ACC112 (cell line): ENCODE data around the gene RBP5.

Source experiments
- H2AFZ ChIP-seq: fragments of 200-600 bp; sonication (generic); one replicate; pipeline ENCODE4 v1.6.0; 2017; ENCODE audit warnings: antibody characterized with exemption, low read length; ENCODE audit not compliant: unreplicated experiment
- H3K27ac ChIP-seq: fragments of 200-600 bp; sonication (generic); 2 replicates; pipeline ENCODE4 v1.5.1; 2014; ENCODE audit warnings: low read depth, mild to moderate bottlenecking, antibody characterized with exemption, low read length, moderate library complexity
- H3K27me3 ChIP-seq: fragments of 200-600 bp; sonication (generic); 2 replicates; pipeline ENCODE4 v1.6.1; 2014; ENCODE audit warnings: mild to moderate bottlenecking, antibody characterized with exemption, low read length, moderate library complexity, mixed read lengths; ENCODE audit not compliant: insufficient read depth
- H3K36me3 ChIP-seq: fragments of 200-600 bp; sonication (generic); 2 replicates; pipeline ENCODE4 v1.6.1; 2016; ENCODE audit warnings: mild to moderate bottlenecking, antibody characterized with exemption, low read length, moderate library complexity, mixed read lengths; ENCODE audit not compliant: insufficient read depth
- H3K4me1 ChIP-seq: fragments of 200-600 bp; sonication (generic); one replicate; pipeline ENCODE4 v1.6.1; 2016; ENCODE audit warnings: low read length, mixed read lengths; ENCODE audit not compliant: insufficient read depth, unreplicated experiment, control insufficient read depth
- H3K4me3 ChIP-seq: fragments of 200-600 bp; sonication (generic); 2 replicates; pipeline ENCODE4 v1.5.1; 2014; ENCODE audit warnings: mild to moderate bottlenecking, low read depth, low read length
- H3K79me2 ChIP-seq: fragments of 200-600 bp; sonication (generic); one replicate; pipeline ENCODE4 v1.6.0; 2016; ENCODE audit warnings: low read length; ENCODE audit not compliant: control insufficient read depth, unreplicated experiment, insufficient read depth

Gene RBP5

DNA sequence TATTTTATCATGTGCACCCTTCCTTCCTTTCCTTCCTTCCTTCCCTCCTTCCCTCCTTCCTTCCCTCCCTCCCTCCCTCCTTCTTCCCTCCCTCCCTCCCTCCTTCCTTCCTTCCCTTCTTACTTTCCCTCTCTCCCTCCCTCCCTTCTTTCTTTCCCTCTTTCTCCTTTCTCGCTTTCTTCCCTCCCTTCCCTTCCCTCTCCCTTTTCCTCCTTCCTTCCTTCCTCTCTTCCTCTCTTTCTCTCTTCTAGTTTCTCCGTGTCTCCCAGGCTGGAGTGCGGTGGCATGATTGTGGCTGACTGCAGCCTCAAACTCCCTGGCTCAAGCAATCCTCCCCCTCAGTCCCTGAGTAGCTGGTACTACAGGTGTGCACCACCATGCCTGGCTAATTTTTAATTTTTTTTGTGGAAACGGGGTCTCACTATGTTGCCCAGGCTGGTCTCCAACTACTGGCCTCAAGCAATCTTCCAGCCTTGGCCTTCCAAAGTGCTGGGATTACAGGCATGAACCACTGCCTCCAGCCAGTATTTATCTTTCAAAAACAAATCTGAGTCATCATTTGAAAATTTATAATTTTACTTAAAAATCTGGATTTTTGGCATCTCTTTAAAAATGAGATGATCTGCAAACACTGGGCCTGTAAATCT is 27.5 kb downstream of the RBP5 start:
- Histone ChIP-seq H3K36me3 (peaks cover 30% of the 10 kb centered on the region), H3K79me2 (peaks cover 18% of the 10 kb centered on the region), H2AFZ (no peak overlapping the region), H3K27ac (peak overlapping the region; percentile 50), H3K27me3 (no peaks in the 10 kb centered on the region), H3K4me3 (peak overlapping the region; percentile 44; the same call in 1 of the 2 replicates), H3K4me1 (peaks cover 13% of the 10 kb centered on the region)

DNA sequence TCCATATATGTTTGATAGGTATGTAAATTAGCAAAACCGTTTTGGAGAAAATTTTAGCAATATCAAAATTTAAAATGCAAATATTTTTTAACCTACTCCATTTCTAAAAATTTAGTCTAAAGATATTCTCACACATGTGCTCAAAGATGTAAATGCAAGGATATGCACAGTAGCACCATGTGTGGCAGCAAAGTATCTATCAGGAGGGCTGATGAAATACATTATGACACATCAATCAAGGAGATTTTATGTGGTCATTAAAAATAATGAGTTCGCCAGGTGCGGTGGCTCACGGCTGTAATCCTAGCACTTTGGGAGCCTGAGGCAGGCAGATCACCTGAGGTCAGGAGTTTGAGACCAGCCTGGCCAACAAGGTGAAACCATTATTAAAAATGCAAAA is 28.4 kb downstream of the RBP5 start:
- H3K79me2 ChIP-seq = peaks cover 9% of the 10 kb centered on the region
- no peak overlapping the region for H2AFZ ChIP-seq
- peaks cover 13% of the 10 kb centered on the region for H3K4me1 ChIP-seq
- no peaks in the 10 kb centered on the region for H3K27me3 ChIP-seq
- no peak overlapping the region for H3K4me3 ChIP-seq
- no peak overlapping the region for H3K27ac ChIP-seq
- H3K36me3 ChIP-seq = peaks cover 22% of the 10 kb centered on the region

DNA sequence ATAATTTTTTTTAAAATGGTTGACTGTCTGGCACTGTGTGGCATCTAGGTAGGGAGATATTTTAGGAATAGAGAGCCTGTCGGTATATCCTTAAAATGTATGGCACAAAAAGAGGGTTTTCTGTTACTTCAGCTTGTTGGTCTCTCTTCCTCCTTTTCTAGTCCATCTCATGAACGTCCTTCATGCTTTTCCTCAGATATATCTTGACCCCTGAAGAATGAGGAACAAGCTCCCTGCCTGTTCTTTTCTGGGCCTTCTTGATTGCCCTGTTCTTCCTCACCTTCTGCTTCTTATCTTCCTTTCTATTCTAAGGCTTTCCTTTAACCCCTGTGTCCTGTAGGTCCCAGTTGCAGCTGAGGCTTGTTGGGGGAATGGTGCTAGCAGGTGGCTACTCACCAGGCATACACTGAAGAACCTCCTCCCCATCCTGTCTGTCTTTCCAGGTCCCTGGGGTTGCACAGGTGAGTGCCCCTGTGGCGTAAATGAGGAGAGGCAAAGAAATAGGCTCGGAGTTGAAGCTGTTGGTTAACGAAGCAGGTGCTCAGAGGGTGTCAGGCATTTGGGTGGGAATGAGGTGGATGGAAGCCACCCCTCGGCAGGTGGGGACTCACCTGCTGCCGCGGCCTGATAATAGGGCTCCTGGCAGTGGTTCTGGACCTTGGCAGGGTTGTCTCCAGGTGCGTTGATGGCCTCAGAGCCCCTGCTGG is 29.2 kb downstream of the RBP5 start:
- H3K4me1 ChIP-seq = peaks cover 16% of the 10 kb centered on the region
- no peak overlapping the region for H3K4me3 ChIP-seq
- H3K27ac ChIP-seq = no peak overlapping the region
- H2AFZ ChIP-seq = no peak overlapping the region
- H3K27me3 ChIP-seq = no peaks in the 10 kb centered on the region
- H3K36me3 ChIP-seq = peaks cover 22% of the 10 kb centered on the region
- H3K79me2 ChIP-seq = peaks cover 4% of the 10 kb centered on the region

DNA sequence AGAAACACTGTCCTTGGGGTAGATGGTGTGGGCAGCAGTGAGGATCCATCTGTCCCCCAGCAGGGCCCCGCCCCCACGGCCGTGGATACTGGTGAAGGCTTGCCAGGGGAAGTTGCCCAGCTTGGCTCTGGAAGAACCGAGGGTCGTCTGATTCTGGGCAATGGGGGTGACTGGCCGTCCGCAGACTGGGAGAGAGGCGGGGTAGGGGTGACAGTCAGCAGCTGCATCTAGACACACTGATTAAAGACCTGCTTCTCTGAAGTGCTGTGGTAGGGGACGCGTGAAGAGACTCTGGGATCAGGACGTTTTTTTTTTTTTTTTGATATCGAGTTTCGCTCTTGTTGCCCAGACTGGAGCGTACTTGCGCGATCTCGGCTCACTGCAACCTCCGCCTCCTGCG is 31.7 kb downstream of the RBP5 start:
- Histone ChIP-seq H3K79me2 (no peaks in the 10 kb centered on the region), H3K27ac (no peak overlapping the region), H3K36me3 (peaks cover 13% of the 10 kb centered on the region), H3K4me1 (peaks cover 24% of the 10 kb centered on the region), H3K27me3 (no peaks in the 10 kb centered on the region), H3K4me3 (no peak overlapping the region), H2AFZ (no peak overlapping the region)

DNA sequence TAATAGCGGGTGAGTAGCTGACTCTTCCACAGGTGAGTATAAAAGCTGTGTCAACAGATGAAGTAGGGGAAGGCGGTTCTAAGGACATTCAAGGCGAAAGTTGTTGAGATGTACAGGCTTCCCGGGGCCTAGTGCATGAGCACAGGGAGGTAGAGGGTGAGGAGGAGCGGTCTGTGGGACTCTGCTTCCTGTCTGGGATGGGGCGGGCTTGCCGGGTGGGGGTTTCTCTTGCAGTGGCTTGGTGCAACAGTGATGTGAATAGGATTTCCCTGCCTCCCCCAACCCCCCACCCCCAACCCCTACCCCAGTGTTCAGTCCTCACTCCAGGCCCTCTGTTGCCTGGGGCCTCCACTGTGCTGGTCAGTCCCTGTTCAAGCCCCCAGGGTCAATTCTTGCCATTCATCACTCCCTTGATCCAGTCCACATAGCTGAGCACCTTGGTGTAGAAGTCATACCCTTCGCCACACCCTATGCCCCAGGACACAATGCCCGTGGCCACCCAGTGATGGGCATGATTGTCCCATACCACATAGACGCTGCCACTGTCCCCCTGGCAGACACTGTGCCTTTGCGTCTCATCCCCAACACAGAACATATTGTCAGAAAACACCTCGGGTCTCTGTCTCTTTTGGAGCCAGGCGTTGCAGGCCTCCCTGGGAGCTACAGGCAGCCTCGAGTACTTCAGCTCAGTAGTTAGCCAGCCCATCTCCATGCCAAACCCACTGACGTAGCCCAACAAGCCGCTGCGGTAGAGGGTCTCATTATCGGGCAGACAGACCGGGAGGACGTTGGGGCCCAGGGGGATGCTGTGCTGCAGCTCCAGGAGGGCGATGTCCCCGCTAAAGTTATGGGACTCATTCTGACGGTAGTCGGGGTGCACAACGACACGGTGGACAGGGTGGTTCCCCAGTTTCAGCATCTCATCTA is 32.4 kb downstream of the RBP5 start:
- Histone ChIP-seq H3K27ac (no peak overlapping the region), H3K4me1 (peaks cover 24% of the 10 kb centered on the region), H3K36me3 (peaks cover 13% of the 10 kb centered on the region), H3K27me3 (no peaks in the 10 kb centered on the region), H3K4me3 (no peak overlapping the region), H2AFZ (no peak overlapping the region), H3K79me2 (no peaks in the 10 kb centered on the region)

DNA sequence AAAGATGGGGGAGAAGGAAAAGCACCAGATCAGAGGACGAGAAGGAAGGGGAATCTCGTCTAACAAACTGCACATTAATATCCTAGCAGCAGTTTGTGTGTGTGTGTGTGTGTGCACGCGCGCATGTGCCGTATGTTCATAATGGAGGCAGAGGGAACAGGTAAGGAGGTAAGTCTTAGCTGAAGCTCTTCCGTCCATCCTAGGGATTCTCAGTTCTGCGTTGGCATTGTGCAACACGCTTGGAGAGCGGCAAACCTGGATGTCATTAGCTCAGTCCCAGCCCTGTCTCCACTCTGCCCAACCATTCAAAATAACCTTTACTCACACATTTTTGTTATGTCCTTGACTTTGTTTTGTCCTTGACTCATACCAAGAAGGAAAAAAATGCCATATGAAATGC is 34.8 kb downstream of the RBP5 start:
- peaks cover 5% of the 10 kb centered on the region; the same call in 1 of the 2 replicates for H3K36me3 ChIP-seq
- H3K4me3 ChIP-seq = no peak overlapping the region
- H3K27ac ChIP-seq = no peak overlapping the region; the same call in 1 of the 2 replicates
- H3K79me2 ChIP-seq = no peaks in the 10 kb centered on the region
- peaks cover 33% of the 10 kb centered on the region for H3K4me1 ChIP-seq
- H3K27me3 ChIP-seq = no peaks in the 10 kb centered on the region
- H2AFZ ChIP-seq = no peak overlapping the region

DNA sequence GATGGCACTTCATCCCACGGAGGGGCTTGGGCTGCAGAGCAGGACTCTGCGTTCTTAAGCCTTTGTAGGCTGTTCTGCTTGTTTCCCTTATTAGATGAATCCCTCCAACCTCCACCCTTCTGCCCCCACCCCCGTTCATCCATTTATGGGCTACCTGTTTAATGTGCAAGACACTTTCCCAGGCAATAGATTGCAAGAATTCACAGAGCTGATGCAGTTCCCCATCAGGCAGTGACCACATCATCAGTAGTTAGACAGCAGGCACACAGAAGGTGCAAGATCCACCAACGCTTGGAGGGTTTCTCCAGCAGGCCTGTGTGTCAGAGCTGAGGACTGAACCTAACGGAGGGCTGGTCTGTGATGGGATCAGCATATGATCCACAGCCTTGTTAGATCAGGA is 35.2 kb downstream of the RBP5 start:
- no peak overlapping the region for H3K4me3 ChIP-seq
- no peaks in the 10 kb centered on the region for H3K27me3 ChIP-seq
- H3K4me1 ChIP-seq = peaks cover 33% of the 10 kb centered on the region
- H3K79me2 ChIP-seq = no peaks in the 10 kb centered on the region
- H2AFZ ChIP-seq = no peak overlapping the region
- H3K36me3 ChIP-seq = peaks cover 3% of the 10 kb centered on the region; the same call in 1 of the 2 replicates
- H3K27ac ChIP-seq = no peak overlapping the region

DNA sequence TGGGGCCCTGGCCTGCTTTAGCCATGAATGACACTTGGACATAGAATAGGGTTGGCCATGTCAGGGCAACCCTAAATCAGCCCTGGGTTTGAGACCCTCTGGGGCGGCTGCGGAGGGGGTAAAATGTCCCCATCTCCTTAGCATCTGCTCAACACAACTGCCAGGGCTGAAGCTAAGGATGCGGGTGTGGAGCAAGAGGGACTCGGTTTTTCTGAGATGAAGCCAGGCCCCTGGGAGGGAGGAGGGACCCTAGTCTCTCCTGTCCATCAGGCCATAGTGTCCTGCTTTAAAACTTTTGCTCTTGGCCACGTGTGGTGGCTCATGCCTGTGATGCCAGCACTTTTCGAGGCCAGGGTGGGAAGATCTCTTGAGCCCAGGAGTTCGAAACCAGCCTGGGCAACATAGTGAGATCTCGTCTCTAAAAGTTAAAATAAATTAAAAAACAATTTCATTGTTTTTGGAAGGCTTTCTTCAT is 35.7 kb downstream of the RBP5 start:
- no peaks in the 10 kb centered on the region; the same call in 1 of the 2 replicates for H3K36me3 ChIP-seq
- no peaks in the 10 kb centered on the region for H3K79me2 ChIP-seq
- peaks cover 33% of the 10 kb centered on the region for H3K4me1 ChIP-seq
- no peaks in the 10 kb centered on the region for H3K27me3 ChIP-seq
- peak overlapping the region; percentile 35 for H2AFZ ChIP-seq
- H3K27ac ChIP-seq = 0 out of 2 replicates have a peak overlapping the region, but pooled peaks have one; percentile 8
- H3K4me3 ChIP-seq = no peak overlapping the region

DNA sequence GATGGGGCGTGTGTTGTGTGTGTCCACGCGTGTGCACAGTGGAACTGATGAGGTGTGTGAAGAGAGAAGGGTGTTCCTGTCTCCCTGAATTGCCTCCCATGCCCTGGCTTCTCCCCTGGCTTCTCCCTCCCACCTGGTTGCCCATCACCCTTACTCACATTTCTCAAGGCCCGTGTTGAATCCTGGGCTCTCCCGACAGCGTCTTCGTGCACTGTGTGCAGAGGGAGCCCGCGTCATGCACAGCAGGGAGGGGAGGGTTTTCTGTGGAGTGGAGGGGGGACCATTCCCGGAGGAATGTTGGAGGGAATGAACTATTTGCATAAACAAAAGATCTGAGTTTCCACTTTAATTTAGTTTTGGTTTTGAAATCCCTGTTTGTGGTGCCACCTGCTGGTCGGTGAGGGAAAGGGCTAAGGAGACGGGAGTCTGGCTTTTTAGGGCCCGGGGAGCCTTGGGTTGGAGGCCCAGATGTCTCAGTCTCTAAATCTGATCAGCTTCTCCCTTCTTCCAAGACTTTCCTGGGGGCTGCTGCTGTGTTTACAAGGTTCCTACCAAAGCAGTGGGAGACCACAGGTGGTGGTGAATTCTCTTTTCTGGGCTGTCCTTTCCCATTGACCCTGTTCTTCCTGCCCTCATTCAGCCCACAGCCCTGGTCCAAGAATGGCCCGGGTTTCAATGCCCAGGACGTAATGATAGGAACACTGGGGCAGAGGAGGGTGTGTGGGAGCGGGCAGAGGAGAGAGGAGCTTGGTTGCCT is 36.3 kb downstream of the RBP5 start, which contains the start of gene C1R:
Gene C1R (minus strand): TSS at position 217 of the 757 bp plus-strand sequence. CDS start 57 bp downstream, at position 160.
- Histone ChIP-seq H3K36me3 (peaks cover 4% of the 10 kb centered on the region; the same call in 1 of the 2 replicates), H3K4me3 (peak within 1 kb of the TSS; percentile 73), H3K27ac (0 out of 2 replicates have a peak within 1 kb of the TSS, but pooled peaks have one; percentile 8), H3K4me1 (peaks cover 33% of the 10 kb centered on the region), H3K27me3 (no peaks in the 10 kb centered on the region), H3K79me2 (no peaks in the 10 kb centered on the region), H2AFZ (peak within 1 kb of the TSS; percentile 35)
